ENCODE results near the gene MYO5B. TPM values are rescaled to one million over a fixed set of nuclear protein-coding genes. Genes with fewer than 3 reads are reported as not detected.

The MYO5B gene
- total RNA-seq, 2 experiments from 2014 or later = 0.02 TPM; not detected in 1

DNA sequence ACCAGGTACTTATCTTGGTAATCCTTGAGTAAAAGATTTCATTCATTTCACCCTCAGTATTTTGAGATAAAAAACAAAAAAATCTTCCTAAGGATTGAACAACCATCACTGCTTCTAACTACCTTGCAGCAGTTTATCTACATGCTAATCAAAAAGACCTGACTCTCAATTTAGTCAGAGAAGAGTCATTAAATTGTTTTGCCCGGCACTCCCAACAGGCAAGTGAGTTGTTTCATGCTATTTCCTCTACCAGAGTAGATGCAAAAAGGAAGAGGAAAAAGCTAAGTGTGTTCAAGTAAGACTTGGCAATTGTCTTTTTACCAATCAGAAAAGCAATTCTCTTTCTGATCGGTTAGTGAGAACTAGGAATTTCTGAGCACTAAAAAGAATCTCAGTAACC is 39.5 kb downstream of the MYO5B start:
- no peak for ATAC-seq
- peaks cover 17% of the 10 kb centered on the region for H3K27me3 Mint-ChIP-seq
- H3K36me3 Mint-ChIP-seq = no peaks in the 10 kb centered on the region
- H3K27ac Mint-ChIP-seq = no peak overlapping the region
- DNase-seq = no peak
- no peak overlapping the region for H3K4me3 Mint-ChIP-seq
- CTCF ChIA-PET = no interaction called here
- H3K9me3 Mint-ChIP-seq (ENCODE audit: low read depth) = no peaks in the 10 kb centered on the region
- no peaks in the 10 kb centered on the region for H3K4me1 Mint-ChIP-seq

DNA sequence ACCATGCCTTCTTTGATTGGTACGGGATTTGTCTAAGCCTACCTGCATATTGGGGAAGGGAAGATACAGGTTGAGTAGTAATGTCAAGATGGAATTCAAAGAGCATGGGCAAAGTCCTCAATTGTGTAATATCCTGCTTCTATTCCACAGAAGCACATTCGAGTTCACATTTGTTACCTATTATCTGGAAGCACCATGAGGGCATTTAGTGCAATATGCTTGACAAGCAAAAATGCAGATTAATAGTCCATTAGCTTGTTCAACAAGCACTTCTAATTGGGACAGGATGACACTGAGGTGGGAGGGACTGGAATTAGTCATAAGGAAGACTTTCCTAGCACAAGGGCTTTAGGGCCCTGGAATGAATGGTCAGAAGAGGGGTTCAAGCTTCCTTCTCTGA is 40.5 kb downstream of the MYO5B start:
- DNase-seq = no peak
- CTCF ChIA-PET = no interaction called here
- Mint-ChIP-seq H3K36me3 (no peaks in the 10 kb centered on the region), H3K27me3 (peaks cover 14% of the 10 kb centered on the region), H3K4me3 (no peak overlapping the region), H3K4me1 (no peaks in the 10 kb centered on the region), H3K9me3 (ENCODE audit: low read depth) (no peaks in the 10 kb centered on the region), H3K27ac (no peak overlapping the region)
- no peak for ATAC-seq

DNA sequence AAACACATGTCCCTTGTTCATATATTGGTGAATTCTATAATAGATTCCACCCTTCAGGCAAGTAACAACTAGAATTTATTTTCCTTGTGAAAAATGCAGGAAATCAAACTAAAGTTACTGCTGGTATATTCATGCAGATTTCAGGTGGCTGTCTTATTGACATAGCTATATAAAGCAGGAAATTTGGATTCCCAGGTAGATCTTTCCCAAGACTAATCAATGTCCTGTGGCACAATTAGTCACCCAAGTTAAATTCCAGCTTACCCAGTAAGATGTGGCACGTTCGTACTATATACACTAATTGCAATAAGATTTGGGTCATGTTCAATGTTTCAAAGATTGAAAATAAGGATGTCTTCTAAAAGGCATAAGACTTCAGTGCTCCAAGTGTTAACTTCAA is 42.0 kb downstream of the MYO5B start:
- H3K27ac Mint-ChIP-seq = no peak overlapping the region
- H3K4me1 Mint-ChIP-seq = no peaks in the 10 kb centered on the region

DNA sequence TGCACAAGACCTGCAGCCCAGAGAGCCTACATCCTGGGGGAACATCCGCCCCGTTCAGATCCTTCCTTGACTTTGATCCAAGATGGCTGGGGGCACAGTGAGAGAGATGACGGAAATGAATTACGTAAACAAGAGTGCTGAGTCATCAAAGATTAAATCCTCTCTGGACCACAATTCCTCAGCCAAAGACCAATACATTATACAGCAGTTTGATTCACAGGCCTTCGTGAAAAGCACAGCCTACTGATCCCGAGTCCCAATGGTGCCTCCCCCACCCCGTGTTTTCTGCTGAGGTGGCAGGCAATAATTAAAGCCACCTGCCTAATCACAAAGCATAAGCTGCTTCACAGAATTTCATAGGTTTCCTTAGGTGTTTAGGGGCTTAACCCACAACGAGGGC is 43.0 kb downstream of the MYO5B start:
- Mint-ChIP-seq H3K9me3 (ENCODE audit: low read depth) (no peaks in the 10 kb centered on the region), H3K27ac (no peak overlapping the region), H3K27me3 (peaks cover 8% of the 10 kb centered on the region), H3K36me3 (no peaks in the 10 kb centered on the region), H3K4me1 (no peaks in the 10 kb centered on the region), H3K4me3 (no peak overlapping the region)
- CTCF ChIA-PET = no interaction called here
- DNase-seq (no peak), ATAC-seq (no peak)

More for the DNA sequence above, 42.0 kb downstream of the MYO5B start:
- Mint-ChIP-seq H3K36me3 (no peaks in the 10 kb centered on the region), H3K9me3 (ENCODE audit: low read depth) (no peaks in the 10 kb centered on the region), H3K4me3 (no peak overlapping the region), H3K27me3 (peaks cover 14% of the 10 kb centered on the region)
- CTCF ChIA-PET = no interaction called here
- DNase-seq (no peak), ATAC-seq (no peak)

DNA sequence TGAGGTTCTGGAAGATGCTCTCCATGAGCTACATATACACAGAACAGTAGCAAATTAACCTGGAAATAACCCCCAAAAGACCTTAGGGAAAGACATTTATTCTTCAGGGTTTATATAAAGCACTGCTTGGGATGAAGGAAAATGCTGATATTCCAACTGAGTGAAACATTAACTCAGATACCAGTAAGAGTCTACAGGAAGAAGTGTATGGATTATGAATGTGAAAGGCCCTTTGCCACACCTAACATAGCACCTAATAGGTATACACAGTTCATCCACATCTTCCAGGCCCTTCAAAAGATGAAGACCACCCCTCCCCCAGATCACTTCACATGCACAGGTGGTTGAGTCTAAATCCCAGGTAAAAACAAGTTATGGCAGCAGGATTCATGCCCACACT is 50.4 kb downstream of the MYO5B start:
- Mint-ChIP-seq H3K9me3 (ENCODE audit: low read depth) (no peaks in the 10 kb centered on the region), H3K27ac (no peak overlapping the region), H3K36me3 (no peaks in the 10 kb centered on the region), H3K4me1 (no peaks in the 10 kb centered on the region), H3K4me3 (no peak overlapping the region), H3K27me3 (peaks cover 4% of the 10 kb centered on the region)
- ATAC-seq (no peak), DNase-seq (no peak)
- CTCF ChIA-PET = no interaction called here

DNA sequence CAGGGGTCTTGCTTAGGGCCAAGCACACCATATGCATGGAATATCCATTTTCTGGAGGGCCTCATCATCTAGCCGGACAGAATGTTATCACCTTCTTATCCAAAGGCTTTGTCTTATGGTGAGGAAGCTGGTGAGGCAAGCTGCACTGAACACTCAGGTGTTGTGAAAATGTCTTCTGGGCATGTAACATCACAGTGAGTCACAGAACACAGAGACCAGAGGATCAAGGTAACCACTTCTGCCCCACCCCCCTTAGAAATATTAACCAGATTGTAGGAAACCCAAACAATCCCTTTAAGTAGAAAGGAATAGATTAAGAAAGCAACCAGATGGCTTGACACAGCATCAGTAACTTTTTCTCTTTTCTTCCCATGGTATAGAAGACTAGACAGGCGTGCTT is 51.1 kb downstream of the MYO5B start:
- ATAC-seq (no peak), DNase-seq (no peak)
- Mint-ChIP-seq H3K36me3 (no peaks in the 10 kb centered on the region), H3K27ac (no peak overlapping the region), H3K4me3 (no peak overlapping the region), H3K4me1 (no peaks in the 10 kb centered on the region), H3K9me3 (ENCODE audit: low read depth) (no peaks in the 10 kb centered on the region), H3K27me3 (peaks cover 4% of the 10 kb centered on the region)
- CTCF ChIA-PET = no interaction called here

DNA sequence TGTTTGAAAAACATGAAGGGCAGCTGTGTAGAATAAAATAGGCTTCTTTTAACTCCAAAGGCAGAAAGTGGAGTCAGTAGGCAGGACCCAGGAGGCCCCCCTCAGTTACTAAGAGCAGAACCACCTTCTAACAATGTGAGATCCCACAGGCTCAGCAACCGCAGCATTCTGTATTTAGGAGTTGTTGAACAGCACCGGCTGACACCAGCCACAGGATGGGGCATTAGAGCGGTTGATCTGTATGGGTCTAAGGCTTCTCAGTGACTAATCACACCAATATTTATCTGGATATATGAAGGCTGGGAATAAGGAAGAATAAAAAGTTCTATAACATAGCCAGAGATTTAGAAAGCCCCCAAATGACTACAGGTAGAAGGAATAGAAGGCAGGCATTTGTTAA is 51.7 kb downstream of the MYO5B start:
- CTCF ChIA-PET = no interaction called here
- peaks cover 8% of the 10 kb centered on the region for H3K27me3 Mint-ChIP-seq
- H3K4me1 Mint-ChIP-seq = no peaks in the 10 kb centered on the region
- no peak overlapping the region for H3K4me3 Mint-ChIP-seq
- no peaks in the 10 kb centered on the region for H3K36me3 Mint-ChIP-seq
- H3K27ac Mint-ChIP-seq = no peak overlapping the region
- DNase-seq = no peak
- no peaks in the 10 kb centered on the region for H3K9me3 Mint-ChIP-seq (ENCODE audit: low read depth)
- no peak for ATAC-seq

DNA sequence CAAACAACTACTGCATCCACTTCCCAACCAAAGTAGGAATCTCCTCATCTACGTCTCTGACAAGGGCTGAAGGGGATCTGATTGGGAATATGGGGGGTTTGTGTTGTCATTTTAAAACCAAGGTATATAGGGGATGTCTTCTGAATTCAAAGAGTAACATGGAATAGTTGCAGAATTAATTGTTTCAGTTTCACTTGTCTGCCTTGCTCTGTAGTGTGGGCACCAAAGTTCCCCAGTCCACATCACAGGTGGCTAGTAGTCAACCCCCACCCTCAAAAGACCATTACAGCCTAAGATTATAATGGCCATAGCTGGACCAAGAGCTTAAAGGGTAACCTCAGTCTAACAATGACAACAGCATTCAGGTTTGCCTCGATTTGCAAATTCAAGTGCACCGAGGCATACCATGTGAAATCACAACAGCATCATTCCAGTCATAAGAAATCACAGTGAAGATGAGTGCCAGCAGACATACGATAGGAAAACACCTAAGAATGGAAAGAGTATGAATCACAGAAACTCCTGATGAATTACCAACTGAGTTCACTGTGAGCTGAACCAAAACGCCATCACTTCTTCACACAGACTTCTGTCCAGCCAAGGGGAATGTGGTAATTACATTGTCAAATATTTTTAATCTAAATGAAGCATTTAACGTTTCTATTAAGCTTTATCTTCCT is 52.4 kb downstream of the MYO5B start:
- CTCF ChIA-PET = no interaction called here
- H3K4me3 Mint-ChIP-seq = no peak overlapping the region

DNA sequence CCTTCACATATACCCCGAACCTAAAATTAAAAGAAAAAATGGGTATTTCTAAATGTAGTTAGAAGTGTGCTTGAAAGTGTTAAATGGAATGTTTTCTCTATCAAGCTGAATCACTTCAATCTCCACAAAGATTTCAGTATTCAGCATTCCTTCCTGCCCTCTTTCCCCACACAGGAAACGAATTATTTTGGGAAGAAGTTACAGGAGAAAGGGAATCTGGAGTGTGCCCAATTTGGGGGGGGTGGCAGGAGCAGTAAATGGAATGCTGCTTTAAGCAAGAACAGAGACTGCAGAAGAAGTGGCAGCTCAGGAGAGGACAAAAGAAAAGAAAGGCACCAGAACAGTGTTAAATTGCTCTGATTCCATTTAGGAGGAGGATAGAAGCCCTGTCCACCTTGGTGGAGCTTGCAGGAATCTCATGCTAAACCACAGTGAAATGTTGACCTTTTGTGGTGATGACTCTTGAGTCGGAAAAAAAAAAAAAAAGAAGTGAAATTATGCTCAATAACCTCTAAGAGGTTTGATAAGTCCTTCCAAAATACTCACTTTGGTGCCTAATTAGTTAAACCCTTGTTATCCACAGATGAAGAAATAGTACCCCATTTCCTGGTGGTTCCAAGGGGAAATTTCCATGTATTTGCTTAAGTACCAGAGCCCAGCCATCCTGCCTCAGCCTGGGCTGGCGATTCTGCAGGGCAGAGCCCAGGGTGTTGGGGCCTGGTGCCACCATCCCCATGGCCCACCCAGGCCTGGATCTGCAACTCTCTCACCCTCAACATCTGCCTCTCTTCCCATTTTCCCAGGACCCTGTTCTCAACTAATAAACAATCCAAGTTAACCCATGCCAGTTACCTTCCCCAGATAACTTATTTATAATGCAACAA is 56.5 kb downstream of the MYO5B start:
- ATAC-seq (no peak), DNase-seq (no peak)
- H3K9me3 Mint-ChIP-seq (ENCODE audit: low read depth) = no peaks in the 10 kb centered on the region
- no peaks in the 10 kb centered on the region for H3K36me3 Mint-ChIP-seq
- H3K27me3 Mint-ChIP-seq = peaks cover 24% of the 10 kb centered on the region
- CTCF ChIA-PET = no interaction called here
- H3K4me3 Mint-ChIP-seq = no peak overlapping the region
- H3K27ac Mint-ChIP-seq = no peak overlapping the region
- no peaks in the 10 kb centered on the region for H3K4me1 Mint-ChIP-seq

More for the DNA sequence above, 52.4 kb downstream of the MYO5B start:
- no peak for DNase-seq
- no peaks in the 10 kb centered on the region for H3K4me1 Mint-ChIP-seq
- H3K36me3 Mint-ChIP-seq = no peaks in the 10 kb centered on the region
- H3K27me3 Mint-ChIP-seq = peaks cover 10% of the 10 kb centered on the region
- H3K9me3 Mint-ChIP-seq (ENCODE audit: low read depth) = no peaks in the 10 kb centered on the region
- no peak overlapping the region for H3K27ac Mint-ChIP-seq
- no peak for ATAC-seq

DNA sequence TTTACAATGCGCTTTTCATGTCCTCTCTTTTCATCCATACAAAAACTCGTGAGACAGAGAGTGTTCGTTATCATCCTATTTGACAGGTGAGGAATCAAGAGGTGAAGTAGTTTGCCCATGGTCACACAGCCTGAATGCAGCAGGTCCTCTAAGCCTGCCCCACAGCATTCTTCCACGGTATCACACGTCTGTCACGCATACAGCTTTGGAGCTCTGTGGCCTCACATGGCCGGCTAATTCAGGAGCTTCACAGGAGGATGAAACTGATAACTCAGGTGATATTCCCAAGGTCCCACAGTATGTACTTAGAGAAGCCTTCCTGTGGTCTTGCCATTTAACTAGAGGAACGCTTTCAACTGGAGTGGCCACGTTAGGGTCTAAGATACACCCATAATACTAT is 59.0 kb downstream of the MYO5B start:
- DNase-seq (no peak), ATAC-seq (no peak)
- Mint-ChIP-seq H3K27ac (no peak overlapping the region), H3K27me3 (peaks cover 30% of the 10 kb centered on the region), H3K36me3 (no peaks in the 10 kb centered on the region), H3K4me1 (no peaks in the 10 kb centered on the region), H3K4me3 (no peak overlapping the region), H3K9me3 (ENCODE audit: low read depth) (no peaks in the 10 kb centered on the region)
- CTCF ChIA-PET = no interaction called here

DNA sequence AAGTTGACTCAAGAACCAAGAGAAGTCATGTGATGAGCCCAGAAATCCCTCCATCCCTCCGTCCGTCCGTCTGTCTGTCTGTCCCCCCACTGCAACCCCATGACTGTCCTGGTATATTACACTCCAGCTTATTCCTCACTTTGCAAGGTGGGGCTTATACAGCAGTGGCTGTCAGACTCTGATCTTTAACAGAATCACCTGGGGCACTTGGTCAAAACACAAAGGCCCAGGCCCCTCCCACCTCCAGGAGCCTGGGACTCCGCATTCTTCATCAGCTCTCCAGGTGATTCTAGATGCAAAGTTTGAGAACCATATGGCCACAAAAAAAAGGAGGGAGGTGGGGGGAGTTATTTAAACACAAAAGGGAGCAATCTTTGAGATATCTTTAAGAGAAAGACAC is 61.4 kb downstream of the MYO5B start:
- H3K4me3 Mint-ChIP-seq = no peak overlapping the region
- no peak overlapping the region for H3K27ac Mint-ChIP-seq
- CTCF ChIA-PET = no interaction called here
- no peaks in the 10 kb centered on the region for H3K36me3 Mint-ChIP-seq
- H3K9me3 Mint-ChIP-seq (ENCODE audit: low read depth) = no peaks in the 10 kb centered on the region
- ATAC-seq (no peak), DNase-seq (no peak)
- no peaks in the 10 kb centered on the region for H3K4me1 Mint-ChIP-seq
- peaks cover 33% of the 10 kb centered on the region for H3K27me3 Mint-ChIP-seq

DNA sequence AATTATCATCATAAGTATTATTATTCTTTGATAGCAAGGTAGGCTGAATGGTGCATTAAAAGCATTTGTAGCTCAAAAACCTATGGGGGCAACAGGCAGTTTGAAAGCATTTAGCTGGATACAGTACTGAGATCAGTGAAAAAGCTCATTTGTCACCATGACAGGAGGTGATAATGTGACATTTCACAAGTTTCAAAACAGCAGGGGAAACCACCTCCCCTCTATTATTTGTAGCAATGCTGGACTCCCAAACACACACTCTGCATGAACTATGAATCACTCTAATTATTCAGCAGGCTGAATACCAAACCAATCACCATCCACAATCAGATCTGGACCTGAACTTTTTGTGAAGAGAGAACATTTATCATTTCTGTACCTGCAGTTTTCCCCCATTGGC is 63.4 kb downstream of the MYO5B start:
- ATAC-seq (no peak), DNase-seq (no peak)
- H3K27ac Mint-ChIP-seq = no peak overlapping the region
- no peaks in the 10 kb centered on the region for H3K36me3 Mint-ChIP-seq
- no peaks in the 10 kb centered on the region for H3K4me1 Mint-ChIP-seq
- H3K4me3 Mint-ChIP-seq = no peak overlapping the region
- no peaks in the 10 kb centered on the region for H3K9me3 Mint-ChIP-seq (ENCODE audit: low read depth)
- peaks cover 35% of the 10 kb centered on the region for H3K27me3 Mint-ChIP-seq
- CTCF ChIA-PET = no interaction called here

DNA sequence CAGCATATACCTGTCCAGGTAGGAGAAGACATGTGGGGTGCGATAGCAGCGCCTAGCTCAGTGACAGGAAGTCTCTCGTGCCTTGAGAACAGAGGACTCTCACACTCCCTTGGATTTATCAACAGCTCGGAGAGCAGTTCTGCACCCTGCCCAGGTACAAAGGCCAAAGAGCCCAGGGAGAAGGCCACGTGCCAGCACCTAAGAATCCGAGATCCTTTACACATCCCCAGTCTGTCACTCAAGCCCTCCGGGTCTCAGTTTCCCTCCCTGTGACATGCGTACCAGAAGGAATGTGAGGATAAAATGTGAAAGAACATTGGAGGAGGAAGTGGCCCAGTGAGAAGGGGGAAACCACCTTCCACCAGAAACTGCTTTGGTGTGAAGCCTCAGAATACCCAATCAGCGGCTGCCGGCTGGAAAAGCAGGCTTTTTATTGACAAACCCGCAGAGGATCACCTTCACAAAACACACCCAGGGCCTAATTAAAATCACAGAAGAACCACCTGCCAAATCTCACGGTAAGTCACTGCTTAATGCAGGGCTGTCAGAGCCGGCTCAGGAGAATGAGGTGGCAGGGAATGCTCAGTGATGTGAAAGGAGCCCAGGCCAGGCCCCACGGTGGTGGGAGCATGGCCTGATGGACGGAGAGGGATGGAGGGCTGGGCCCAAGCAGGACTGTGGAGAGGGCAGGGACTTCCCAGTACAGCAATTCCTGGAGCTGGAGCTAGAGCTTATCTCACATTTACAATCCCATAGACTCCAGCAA is 66.3 kb downstream of the MYO5B start:
- H3K9me3 Mint-ChIP-seq (ENCODE audit: low read depth) = no peaks in the 10 kb centered on the region
- no peak for DNase-seq
- peaks cover 32% of the 10 kb centered on the region for H3K27me3 Mint-ChIP-seq
- H3K4me3 Mint-ChIP-seq = no peak overlapping the region
- H3K4me1 Mint-ChIP-seq = no peaks in the 10 kb centered on the region
- CTCF ChIA-PET = no interaction called here
- H3K36me3 Mint-ChIP-seq = no peaks in the 10 kb centered on the region
- no peak overlapping the region for H3K27ac Mint-ChIP-seq
- no peak for ATAC-seq
